ENCODE data around the gene WDFY1.

GRCh38 chr2:223889229-223889628 is 55.9 kb downstream of the WDFY1 start:
- TF ChIP-seq CBFB (CRISPR knock-in tag; IDR thresholded peaks at IDR 0.05) (no peak), CTCF (IDR thresholded peaks at IDR 0.05 in 2 of 3, conservative IDR thresholded peaks at IDR 0.05 in 1 of 3; ENCODE audit: insufficient read depth in 2 of 3, low read depth in 1 of 3, low read length in 3 of 3) (no peak), IRF2 (CRISPR knock-in tag; IDR thresholded peaks at IDR 0.05) (no peak), JUNB (CRISPR knock-in tag; conservative IDR thresholded peaks at IDR 0.05) (no peak), MNT (conservative IDR thresholded peaks at IDR 0.05) (no peak), ETV6 (IDR thresholded peaks at IDR 0.05; ENCODE audit: borderline replicate concordance in 1 of 2, low read depth in 2 of 2, low read length in 1 of 2) (no peak), ETV6 (CRISPR knock-in tag; IDR thresholded peaks at IDR 0.05; ENCODE audit: borderline replicate concordance) (no peak), STAG1 (CRISPR knock-in tag; IDR thresholded peaks at IDR 0.05; ENCODE audit: borderline replicate concordance) (no peak), RAD21 (CRISPR knock-in tag; conservative IDR thresholded peaks at IDR 0.05 in 1 of 2, IDR thresholded peaks at IDR 0.05 in 1 of 2) (no peak), ZNF224 (CRISPR knock-in tag; IDR thresholded peaks at IDR 0.05) (no peak), SREBF2 (CRISPR knock-in tag; IDR thresholded peaks at IDR 0.05) (no peak), FOXK1 (CRISPR knock-in tag; IDR thresholded peaks at IDR 0.05; ENCODE audit: borderline replicate concordance) (no peak), U2AF2 (optimal IDR thresholded peaks at IDR 0.05; ENCODE audit: low read depth, low read length) (no peak)
- TF ChIP-seq, protein P1, sequence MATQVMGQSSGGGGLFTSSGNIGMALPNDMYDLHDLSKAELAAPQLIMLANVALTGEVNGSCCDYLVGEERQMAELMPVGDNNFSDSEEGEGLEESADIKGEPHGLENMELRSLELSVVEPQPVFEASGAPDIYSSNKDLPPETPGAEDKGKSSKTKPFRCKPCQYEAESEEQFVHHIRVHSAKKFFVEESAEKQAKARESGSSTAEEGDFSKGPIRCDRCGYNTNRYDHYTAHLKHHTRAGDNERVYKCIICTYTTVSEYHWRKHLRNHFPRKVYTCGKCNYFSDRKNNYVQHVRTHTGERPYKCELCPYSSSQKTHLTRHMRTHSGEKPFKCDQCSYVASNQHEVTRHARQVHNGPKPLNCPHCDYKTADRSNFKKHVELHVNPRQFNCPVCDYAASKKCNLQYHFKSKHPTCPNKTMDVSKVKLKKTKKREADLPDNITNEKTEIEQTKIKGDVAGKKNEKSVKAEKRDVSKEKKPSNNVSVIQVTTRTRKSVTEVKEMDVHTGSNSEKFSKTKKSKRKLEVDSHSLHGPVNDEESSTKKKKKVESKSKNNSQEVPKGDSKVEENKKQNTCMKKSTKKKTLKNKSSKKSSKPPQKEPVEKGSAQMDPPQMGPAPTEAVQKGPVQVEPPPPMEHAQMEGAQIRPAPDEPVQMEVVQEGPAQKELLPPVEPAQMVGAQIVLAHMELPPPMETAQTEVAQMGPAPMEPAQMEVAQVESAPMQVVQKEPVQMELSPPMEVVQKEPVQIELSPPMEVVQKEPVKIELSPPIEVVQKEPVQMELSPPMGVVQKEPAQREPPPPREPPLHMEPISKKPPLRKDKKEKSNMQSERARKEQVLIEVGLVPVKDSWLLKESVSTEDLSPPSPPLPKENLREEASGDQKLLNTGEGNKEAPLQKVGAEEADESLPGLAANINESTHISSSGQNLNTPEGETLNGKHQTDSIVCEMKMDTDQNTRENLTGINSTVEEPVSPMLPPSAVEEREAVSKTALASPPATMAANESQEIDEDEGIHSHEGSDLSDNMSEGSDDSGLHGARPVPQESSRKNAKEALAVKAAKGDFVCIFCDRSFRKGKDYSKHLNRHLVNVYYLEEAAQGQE (IDR thresholded peaks at IDR 0.05; ENCODE audit: borderline replicate concordance), result no peak
- TF ChIP-seq, protein P1 (CRISPR knock-in tag; IDR thresholded peaks at IDR 0.05; ENCODE audit: low read depth), result no peak
- TF ChIP-seq, protein P2, sequence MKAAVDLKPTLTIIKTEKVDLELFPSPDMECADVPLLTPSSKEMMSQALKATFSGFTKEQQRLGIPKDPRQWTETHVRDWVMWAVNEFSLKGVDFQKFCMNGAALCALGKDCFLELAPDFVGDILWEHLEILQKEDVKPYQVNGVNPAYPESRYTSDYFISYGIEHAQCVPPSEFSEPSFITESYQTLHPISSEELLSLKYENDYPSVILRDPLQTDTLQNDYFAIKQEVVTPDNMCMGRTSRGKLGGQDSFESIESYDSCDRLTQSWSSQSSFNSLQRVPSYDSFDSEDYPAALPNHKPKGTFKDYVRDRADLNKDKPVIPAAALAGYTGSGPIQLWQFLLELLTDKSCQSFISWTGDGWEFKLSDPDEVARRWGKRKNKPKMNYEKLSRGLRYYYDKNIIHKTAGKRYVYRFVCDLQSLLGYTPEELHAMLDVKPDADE (conservative IDR thresholded peaks at IDR 0.05; ENCODE audit: control insufficient read depth, low read depth, low read length), result no peak

Measured in K562 (cell line).